DMS114 treated with DMSO at 0.1 percent for 48 hours (cell line): Measurements from ENCODE around the gene OR10V1.
"Not testable (repeated sequence)": the region's sequence is repeated elsewhere in the genome, so short reads cannot be mapped to it uniquely, and the experiment has no call there.

Experiments used
- DNase-seq: peaks from one replicate; lab custom pipeline; 2025; ENCODE audit not compliant: unreplicated experiment; lab: John Stamatoyannopoulos, UW

Gene OR10V1

DNA sequence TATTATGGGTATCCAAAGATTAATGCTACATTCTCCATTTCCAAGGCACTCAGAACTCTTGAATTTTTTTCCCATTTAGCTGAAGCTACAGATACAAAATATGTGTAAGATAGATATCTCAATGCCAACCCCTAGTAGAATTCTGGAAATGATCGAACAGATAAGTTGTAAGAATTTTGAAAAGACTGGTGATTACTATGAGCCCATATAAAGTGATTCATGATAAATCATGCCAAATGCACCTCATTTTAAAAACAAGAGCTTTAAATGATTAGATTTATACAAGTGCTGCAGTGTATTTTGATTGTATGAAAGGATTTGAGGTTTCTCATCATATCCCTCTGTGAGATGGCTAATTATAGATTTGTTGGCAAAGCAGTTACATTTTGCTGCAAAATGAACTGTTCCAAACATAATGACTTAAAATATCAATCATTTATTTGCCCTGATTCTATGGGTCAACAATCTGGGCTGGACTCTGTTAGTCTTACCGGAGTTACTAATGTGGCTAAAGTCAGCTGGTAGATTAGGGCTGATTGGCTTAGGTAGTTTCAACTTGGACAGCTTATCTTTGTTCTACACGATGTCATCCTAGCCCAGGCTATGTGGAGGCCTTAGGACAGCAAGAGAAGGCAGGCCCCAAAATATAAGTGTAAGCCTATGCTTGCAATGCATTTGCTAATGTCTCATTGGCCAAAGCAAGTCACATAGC, 3.4 kb downstream of the OR10V1 start:
- DNase-seq, result no peak

DNA sequence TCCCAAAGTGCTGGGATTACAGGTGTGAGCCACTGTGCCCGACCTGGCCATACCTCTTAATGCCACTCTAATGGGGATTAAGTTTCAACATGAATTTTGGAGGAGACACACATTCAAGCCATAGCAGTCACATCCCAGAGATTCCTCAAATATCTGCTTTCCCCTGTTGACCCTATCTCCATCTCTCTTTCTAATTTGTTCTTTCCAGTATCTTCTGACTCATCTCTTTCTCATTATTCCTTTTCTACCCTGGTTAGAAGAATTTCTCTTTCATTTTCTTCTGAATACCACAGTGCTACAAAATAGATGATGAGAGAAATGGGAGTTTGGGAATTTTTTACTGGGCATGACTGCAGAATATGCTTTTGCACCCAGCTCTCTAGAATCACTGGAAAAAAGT, 5.1 kb downstream of the OR10V1 start:
- DNase-seq, result no peak

DNA sequence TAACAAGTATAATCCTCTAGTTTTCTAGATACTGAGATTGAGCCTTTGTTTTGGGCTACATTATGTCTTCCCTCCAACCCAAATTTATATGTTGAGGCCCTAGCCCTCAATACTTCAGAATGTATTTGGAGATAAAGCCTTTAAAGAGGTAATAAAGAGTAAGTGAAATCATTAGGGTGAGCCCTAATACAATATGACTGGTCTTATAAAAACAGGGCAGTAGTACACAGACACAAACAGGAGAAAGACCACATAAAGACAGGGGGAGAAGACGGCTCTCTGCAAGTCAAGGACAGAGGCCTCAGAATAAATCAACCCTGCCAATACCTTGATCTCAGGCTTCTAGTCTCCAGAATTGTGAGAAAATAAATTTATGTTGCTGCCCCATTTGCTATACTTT, 6.3 kb downstream of the OR10V1 start:
- no peak for DNase-seq

DNA sequence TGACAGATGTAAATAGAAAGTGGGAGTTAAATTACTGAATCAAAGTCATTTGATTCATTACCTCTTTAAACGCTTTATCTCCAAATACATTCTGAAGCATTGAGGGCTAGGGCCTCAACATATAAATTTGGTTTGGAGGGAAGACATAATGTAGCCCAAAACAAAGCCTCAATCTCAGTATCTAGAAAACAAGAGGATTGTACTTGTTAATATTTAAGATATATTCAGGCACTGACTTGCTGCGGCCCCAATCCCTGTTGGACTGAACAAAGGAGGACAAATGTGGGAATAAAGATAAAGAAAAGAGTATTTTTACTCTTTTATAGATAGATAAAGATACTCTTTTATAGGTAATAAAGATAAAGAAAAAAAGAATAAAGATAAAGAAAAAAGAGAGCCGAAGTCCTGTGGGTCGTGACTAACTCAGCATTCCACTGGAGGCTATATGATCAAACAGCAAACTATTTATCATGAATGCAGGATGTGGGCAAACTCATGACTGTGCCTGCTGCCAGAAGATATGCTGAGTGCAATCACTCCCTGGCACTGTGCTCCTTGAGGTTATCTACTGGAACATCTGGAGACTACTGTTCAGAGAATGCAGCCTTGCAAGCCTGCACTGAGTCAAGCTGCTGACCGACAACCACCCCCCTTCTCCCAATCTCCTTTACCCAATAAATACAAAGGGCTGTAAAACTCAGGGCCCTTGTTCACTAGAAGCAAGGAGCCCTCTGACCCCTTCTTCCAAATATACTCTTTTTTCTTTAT, 6.9 kb downstream of the OR10V1 start:
- DNase-seq, result no peak

DNA sequence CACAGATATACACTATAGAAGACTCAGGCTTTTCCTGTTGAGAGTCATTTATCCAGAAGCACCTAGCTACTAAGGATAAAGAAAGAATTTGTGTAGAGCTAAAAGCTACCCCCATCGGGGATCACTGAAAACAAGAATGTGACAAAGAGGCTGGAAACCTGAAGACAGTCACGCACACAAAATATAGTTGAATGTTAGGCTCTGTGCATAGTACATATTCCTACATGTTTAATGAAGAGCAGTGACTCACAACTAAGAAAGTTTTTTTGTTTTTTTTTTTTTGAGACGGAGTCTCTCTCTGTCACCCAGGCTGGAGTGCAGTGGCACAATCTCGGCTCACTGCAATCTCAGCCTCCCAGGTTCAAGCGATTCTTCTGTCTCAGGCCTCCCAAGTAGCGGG, 8.4 kb downstream of the OR10V1 start:
- no peak for DNase-seq

DNA sequence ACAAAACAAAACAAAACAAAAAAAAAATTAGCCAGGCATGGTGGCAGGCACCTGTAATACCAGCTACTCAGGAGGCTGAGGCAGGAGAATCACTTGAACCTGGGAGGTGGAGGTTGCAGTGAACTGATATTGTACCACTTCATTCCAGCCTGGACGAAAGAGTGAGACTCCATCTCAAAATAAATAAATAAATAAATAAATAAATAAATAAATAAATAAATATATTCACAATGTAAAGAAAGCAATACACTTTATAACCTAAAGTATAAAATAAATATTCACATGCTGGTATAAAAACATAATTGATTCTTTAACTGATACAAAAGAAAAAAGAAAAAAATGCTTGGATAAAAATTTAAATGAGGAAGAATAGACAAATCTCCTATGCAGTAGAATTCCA, 10.1 kb downstream of the OR10V1 start:
- not testable (repeated sequence) for DNase-seq

DNA sequence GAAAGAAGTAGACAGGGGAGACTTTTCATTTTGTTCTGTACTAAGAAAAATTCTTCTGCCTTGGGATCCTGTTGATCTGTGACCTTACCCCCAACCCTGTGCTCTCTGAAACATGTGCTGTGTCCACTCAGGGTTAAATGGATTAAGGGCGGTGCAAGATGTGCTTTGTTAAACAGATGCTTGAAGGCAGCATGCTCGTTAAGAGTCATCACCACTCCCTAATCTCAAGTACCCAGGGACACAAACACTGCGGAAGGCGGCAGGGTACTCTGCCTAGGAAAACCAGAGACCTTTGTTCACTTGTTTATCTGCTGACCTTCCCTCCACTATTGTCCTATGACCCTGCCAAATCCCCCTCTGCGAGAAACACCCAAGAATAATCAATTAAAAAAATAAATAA, 13.5 kb downstream of the OR10V1 start:
- not testable (repeated sequence) for DNase-seq

DNA sequence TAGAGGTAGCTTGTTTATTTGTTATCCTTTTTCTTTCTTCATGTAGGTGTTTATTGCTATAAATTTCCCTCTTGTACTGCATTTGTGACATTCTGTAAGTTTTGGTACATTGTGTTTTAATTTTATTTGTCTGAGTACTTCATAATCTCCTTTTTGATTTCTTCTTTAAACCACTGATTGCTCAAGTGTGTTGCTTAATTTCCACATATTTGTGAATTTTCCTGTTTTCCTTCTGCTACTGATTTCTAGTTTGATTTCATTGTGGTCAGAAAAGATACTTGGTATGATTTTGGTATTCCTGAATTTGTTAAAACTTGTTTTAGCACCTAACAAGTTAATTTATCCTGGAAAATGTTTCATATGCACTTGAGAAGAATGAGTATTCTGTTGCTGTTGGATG, 15.1 kb downstream of the OR10V1 start:
- DNase-seq, result no peak

DNA sequence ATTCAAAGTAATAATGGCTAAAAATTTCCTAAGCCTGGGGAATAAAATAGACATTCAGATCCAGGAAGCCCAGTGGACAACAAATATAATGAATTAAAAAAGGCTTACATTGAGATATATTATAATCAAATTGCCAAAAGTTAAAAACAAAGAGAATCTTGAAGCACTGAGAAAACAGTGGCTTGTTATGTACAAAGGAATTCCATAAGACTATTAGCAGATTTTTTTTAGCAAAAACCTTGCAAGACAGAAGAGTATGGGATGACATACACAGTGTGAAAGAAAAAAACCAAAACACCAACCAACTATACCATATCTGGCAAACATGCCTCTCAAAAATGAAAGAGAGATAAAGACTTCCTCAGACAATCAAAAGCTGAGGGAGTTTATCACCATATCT, 20.7 kb downstream of the OR10V1 start:
- DNase-seq, result no peak

DNA sequence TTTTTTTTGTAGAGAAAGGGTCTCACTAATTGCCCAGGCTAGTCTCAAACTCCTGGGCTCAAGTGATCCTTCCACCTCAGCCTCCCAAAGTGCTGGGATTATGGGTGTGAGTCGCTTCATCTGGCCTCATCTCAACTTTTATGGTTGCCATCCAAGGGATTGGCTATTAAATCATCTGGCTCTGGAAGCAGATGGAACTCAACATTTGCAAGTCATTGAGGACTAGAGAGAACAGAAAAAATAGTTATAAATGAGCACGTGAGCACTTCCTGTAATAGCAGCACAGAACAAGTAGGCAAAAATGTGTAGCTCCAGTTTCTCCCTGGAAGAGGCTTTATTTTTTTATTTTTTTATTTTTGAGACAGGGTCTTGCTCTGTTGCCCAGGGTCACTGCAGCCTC, 22.5 kb downstream of the OR10V1 start:
- DNase-seq, result no peak

DNA sequence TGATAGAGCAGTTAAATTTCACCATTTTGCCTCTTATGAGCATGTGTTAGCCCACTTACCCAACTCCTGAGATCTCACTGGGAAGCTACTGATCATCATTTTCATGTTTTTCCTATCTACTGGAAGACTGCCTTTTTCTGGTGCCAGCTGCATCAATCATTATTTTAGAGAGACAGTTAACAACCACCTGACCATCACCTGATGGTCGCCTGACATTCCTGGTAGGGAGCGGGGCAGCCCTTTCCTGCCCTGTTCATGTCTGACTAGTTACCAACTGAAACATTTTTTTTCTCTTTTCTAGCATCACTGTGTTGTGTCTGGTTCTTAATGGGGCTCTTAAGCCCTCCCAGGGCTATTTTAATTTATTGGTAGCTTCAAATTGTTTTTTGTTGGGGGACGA, 24.6 kb downstream of the OR10V1 start:
- no peak for DNase-seq

DNA sequence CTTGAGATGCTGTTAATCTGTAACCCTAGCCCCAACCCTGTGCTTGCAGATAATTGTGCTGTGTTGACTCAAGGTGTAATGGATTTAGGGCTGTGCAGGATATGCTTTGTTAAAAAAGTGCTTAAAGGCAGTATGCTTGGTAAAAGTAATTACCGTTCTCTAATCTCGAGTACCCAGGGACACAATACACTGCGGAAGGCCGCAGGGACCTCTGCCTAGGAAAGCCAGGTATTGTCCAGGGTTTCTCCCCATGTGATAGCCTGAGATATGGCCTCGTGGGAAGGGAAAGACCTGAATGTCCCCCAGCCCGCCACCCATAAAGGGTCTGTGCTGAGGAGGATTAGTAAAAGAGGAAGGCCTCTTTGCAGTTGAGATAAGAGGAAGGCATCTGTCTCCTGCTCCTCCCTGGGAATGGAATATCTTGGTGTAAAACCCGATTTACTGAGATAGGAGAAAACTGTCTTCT, 32.4 kb downstream of the OR10V1 start:
- DNase-seq, result not testable (repeated sequence)

DNA sequence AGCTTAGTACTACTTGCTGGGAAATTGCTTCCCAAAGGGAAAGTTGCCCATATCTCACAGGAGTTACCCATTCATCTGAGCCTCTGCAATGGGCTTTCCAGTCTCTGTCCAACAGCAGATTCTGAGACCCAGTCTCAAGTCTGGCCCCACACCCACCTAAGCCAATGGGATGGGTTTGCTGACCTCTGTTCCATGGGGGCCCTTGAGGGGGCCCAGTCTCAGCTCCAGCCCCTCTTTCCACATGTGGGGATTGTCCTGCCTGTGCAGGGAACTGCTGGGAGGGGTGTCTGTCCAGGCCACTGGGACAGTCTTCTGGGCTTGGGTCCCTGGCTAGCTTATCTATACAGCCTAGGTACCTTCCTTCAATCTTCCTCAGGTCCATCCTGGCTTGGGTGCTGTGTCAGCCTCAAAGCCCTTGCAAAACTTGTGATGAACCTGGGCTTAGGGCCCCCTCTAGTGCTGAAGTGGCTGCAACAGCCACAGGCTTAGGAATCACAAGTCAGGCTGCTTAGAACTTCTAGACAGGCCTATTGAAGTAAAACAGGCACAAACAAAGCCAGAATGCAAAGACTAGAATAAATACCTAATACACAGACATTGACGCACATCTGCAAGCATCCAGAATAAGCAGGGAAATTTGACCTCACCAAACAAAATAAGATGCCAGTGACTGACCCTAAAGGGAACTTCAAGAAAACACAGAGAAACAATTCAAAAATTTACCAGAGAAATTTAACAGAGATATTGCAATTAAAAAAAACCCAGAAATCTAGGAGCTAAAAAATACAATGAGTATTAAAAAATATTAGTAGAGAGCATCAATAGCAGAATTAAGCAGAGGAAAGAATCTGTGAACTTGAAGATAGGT, 33.1 kb downstream of the OR10V1 start:
- DNase-seq, result peak; percentile 40

DNA sequence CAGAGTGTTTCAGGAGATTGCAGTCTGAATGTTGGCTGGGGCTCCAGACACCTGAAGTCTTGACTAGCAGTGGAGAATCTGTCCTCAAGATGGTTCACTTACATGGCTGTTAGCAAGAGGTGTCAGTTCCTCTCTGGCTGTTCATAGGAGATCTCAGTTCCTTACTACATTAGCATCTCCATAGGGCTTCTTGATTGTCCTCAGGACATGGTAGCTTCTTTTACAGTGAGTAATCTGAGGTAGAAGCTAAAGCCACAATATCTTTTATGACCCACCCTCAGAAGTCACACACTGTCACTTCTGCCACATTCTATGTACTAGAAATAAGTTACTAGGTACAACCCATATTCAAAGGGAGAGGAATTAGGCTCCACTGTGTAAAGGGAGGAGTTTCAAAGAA, 34.3 kb downstream of the OR10V1 start:
- DNase-seq, result no peak

DNA sequence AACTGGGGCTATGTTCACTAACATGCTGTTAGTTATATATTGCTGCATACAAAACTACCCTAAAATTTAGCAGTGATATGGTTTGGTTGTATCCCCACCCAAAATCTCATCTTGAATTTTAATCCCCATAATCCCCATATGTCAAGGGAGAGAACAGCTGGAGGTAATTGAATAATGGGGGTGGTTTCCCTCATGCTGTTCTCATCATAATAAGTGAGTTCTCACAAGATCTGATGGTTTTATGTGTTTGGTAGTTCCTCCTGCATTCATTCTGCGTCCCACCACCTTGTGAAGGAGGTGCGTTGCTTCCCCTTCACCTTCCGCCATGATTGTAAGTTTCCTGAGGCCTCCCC, 34.9 kb downstream of the OR10V1 start:
- DNase-seq, result no peak

DNA sequence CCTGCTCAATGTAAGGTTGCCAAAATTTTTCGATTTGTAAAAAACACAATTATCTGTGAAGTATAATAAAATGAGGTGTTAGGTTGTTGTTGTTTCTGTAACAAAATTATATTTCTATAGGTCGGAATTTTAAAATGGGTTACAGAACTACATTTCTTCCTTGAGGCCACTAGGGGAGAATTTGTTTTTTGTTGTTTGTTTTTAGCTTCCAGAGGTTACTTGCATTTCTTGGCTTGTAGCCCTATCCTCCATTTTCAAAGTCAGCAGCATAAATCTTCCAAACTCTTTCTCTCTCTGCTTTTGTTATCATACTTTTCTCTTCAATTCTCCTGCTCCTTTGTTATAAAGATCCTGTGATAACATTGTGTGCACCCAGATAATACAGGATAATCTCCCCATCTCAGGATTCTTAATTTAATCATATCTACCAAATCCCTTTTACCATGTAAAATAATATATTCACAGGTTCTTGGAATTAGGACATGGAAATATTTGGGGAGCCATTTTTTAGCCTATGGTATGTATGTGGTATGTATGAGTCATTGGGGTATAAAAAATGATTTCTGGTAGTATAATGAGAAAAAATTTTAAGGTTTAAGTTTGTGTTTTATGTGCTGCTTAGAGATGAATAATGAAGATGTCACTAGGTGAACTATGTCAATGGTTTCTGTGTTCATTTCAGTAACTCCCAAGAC, 35.4 kb downstream of the OR10V1 start:
- no peak for DNase-seq

DNA sequence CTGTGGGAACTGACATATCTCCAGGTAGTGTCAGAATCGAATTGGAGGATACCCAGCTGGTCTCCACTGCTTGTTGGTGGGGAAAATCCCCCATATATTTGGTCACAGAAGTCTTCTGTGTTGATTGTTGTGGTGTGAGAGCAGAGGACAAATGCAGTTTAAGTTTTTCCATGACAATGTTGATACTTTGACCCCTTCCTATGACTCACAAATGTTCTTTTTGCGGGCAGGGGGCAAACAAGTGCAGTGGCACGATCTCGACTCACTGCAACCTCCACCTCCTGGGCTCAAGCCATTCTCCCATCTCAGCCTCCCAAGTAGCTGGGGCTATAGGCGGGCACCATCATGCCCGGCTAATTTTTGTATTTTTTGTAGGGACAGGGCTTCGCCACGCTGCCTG, 37.4 kb downstream of the OR10V1 start:
- no peak for DNase-seq

DNA sequence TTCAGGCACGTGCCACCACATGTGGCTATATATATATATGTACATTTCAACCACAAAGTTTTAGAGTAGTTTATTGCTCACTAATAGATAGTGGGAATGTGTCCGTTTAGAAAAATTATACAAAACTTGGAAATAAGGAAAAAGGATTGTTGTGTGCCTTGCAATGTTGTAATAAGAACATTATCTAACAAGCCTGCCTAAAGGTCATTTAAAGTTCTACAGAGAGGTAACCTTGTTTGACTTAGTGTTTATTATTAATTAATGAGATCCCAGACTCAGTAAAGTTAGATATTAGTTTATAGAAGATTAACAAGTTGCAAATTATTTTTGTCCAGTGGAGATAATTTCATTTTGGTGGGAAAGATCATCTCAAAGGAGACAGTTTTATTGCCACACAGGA, 39.4 kb downstream of the OR10V1 start:
- DNase-seq, result no peak

DNA sequence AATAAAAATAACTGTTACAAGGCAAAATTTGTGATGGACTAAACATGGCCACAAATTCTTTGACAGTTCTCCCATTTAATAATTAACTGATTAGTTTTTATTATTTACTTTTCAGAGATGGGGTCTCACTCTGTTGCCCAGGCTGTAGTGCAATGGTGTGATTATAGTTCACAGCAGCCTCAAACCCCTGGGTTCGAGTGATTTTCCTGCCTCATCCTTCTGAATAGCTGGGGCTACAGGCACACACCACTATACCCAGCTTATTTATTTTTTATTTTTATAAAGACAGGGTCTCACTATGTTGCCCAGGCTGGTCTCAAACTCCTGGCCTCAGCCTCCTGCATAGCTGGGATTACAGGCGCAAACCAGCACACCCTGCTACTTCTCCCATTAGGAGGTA, 40.4 kb downstream of the OR10V1 start:
- no peak for DNase-seq

DNA sequence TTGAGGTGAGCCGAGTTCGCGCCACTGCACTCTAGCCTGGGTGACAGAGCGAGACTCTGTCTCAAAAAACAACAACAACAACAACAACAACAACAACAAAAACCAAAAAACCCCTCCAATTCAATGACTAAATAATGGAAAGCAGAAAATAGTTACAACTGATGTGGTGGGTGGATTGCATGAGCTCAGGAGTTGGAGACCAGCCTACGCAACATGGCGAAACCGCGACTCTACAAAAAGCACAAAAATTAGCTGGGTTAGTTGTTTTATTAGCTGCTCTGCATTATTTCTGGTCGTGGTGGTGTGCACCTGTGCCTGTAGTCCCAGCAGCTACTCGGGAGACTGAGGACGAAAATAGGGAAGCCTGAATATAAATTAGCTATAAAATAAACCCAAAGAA, 42.2 kb downstream of the OR10V1 start:
- DNase-seq, result no peak

DNA sequence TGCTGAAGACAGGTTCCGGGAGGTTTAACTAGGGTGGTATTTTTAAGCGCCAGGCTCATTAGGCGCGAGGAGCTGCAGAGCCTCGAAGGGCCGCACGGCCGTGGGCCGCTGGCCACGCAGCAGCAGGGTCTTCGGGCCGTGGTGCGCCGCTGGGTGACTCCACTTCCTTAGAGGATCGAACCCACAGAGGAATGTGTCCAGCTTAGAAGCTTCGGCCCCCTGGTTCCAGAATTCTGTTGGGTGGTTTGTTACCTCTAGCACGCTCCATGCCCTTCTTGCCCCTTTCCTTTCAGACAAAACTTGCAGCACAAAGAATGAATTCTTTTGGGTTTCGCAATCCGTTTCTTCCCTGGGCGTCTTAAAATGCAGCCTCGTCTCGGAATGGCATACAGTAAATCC, 44.0 kb downstream of the OR10V1 start:
- DNase-seq, result no peak
